Measurements from ENCODE around the gene CTIF.
"Not testable (repeated sequence)": the region's sequence is repeated elsewhere in the genome, so short reads cannot be mapped to it uniquely, and the experiment has no call there.

CTIF gene

GRCh38 chr18:48649231-48649630 is 110.4 kb downstream of the CTIF start:
- DNase-seq = no peak

- DNase-seq = not testable (repeated sequence)
These were observed 115.8 kb downstream of the CTIF start for GRCh38 chr18:48654591-48654990.

GRCh38 chr18:48655508-48655907 is 116.7 kb downstream of the CTIF start:
- no peak for DNase-seq

GRCh38 chr18:48656176-48656575 is 117.3 kb downstream of the CTIF start:
- no peak for DNase-seq

- no peak for DNase-seq
These were observed 117.8 kb downstream of the CTIF start for GRCh38 chr18:48656582-48656981.

- DNase-seq = no peak
These were observed 118.8 kb downstream of the CTIF start for GRCh38 chr18:48657447-48658120.

GRCh38 chr18:48658721-48659120 is 119.9 kb downstream of the CTIF start:
- DNase-seq = no peak

- no peak for DNase-seq
These were observed 120.6 kb downstream of the CTIF start for GRCh38 chr18:48659188-48660009.

GRCh38 chr18:48660346-48661228 is 121.8 kb downstream of the CTIF start:
- DNase-seq = no peak

- no peak for DNase-seq
These were observed 122.6 kb downstream of the CTIF start for GRCh38 chr18:48661421-48661820.

- no peak for DNase-seq
These were observed 123.3 kb downstream of the CTIF start for GRCh38 chr18:48662011-48662661.

GRCh38 chr18:48663096-48663930 is 124.5 kb downstream of the CTIF start:
- no peak for DNase-seq

- peak; percentile 25 for DNase-seq
These were observed 125.4 kb downstream of the CTIF start for GRCh38 chr18:48663931-48664847.

GRCh38 chr18:48665654-48666053 is 126.8 kb downstream of the CTIF start:
- DNase-seq = no peak

GRCh38 chr18:48666613-48667012 is 127.8 kb downstream of the CTIF start:
- DNase-seq = no peak

GRCh38 chr18:48667276-48668254 is 128.7 kb downstream of the CTIF start:
- DNase-seq = no peak

GRCh38 chr18:48668466-48669179 is 129.8 kb downstream of the CTIF start:
- DNase-seq = no peak

- DNase-seq = no peak
These were observed 130.4 kb downstream of the CTIF start for GRCh38 chr18:48669180-48669675.
